HepG2 (cell line): Measurements from ENCODE around the gene RNGTT. TPM values are rescaled to one million over a fixed set of nuclear protein-coding genes. Genes with fewer than 3 reads are reported as not detected.
A peak's percentile ranks its signal among the peaks of the same experiment; 100 is the strongest.

ENCODE experiments used
- ATAC-seq: fragments of 200-7000 bp; cut with Tn5 transposase; 3 replicates; pipeline ENCODE4 v1.9.1; 2020; ENCODE audit warnings: mild to moderate bottlenecking, moderate library complexity
- BruUV-seq: library from RNA; stranded (reverse); fragments of 400-500 nt; replicated peaks from 2 replicates; lab custom pipeline; 2021; lab: Mats Ljungman, UMichigan
- CTCF ChIA-PET: fragments of 300-600 bp; formaldehyde crosslinking; extraction: SDS; loops from one replicate; lab custom pipeline; 2021; ENCODE audit warnings: low total read pairs, inconsistent platforms, low intra/inter-chr PET ratio; lab: Yijun Ruan, JAX
- POLR2A ChIA-PET: fragments of 350-600 bp; sonication (Branson Sonifier 250); formaldehyde crosslinking; loops from one replicate; lab custom pipeline; 2020; ENCODE audit warnings: antibody characterized with exemption, inconsistent platforms; lab: Yijun Ruan, JAX
- DNase-seq: peaks from one replicate; pipeline ENCODE4 v3.0.0-alpha.2; 2015; ENCODE audit warnings: low spot score
- FAIRE-seq: peaks from 3 replicates; lab custom pipeline; 2011; peaks lifted over from hg19 to GRCh38; lab: Jason Lieb, UNC
- H2AFZ ChIP-seq: one replicate; pipeline ENCODE4 v1.6.1; 2011; ENCODE audit warnings: low read length, inconsistent platforms
- H3K27ac ChIP-seq: fragments of 300-600 bp; 3 replicates; pipeline ENCODE4 v1.8.0; 2011; ENCODE audit warnings: mixed run types, mild to moderate bottlenecking, mixed read lengths, low read length, inconsistent platforms; ENCODE audit not compliant: insufficient read depth; ENCODE audit errors: extremely low read length
- H3K27me3 ChIP-seq, 2 experiments: fragments of 200-600 bp in 1 of 2; 2 replicates in 1 of 2; 3 replicates in 1 of 2; pipeline versions ENCODE4 v1.6.0 to v1.8.0; 2011; ENCODE audit warnings: low read length in 2 of 2, mild to moderate bottlenecking in 2 of 2, moderate library complexity in 2 of 2, inconsistent platforms in 1 of 2; ENCODE audit not compliant: insufficient read depth in 2 of 2, control insufficient read depth in 1 of 2
- H3K36me3 ChIP-seq, 2 experiments: fragments of 200-600 bp in 1 of 2; replicated peaks in 1 of 2; 2 replicates in 1 of 2; 3 replicates in 1 of 2; pipeline versions ENCODE4 v1.5.1 to v1.8.0; 2011; ENCODE audit warnings: low read length in 2 of 2, inconsistent platforms in 1 of 2; ENCODE audit not compliant: insufficient read depth in 2 of 2, control insufficient read depth in 1 of 2
- H3K4me1 ChIP-seq: 2 replicates; pipeline ENCODE4 v1.5.1; 2012; ENCODE audit warnings: low read length, inconsistent platforms; ENCODE audit not compliant: insufficient read depth
- H3K4me2 ChIP-seq: 2 replicates; pipeline ENCODE4 v1.6.0; 2011; ENCODE audit warnings: low read depth, low read length, inconsistent platforms
- H3K4me3 ChIP-seq, 3 experiments: fragments of 200-600 bp in 1 of 3; sonication (generic), shearing (Covaris generic) in 1 of 3; replicated peaks in 1 of 3; 2 replicates each; pipeline ENCODE4 v1.5.1; 2011 to 2016; ENCODE audit warnings: low read length in 3 of 3, inconsistent platforms in 2 of 3, low read depth in 2 of 3, mild to moderate bottlenecking in 2 of 3, control low read depth in 1 of 3, mixed read lengths in 1 of 3; ENCODE audit not compliant: insufficient read depth in 1 of 3
- H3K79me2 ChIP-seq: one replicate; pipeline ENCODE4 v1.6.1; 2011; ENCODE audit warnings: low read length, inconsistent platforms; ENCODE audit not compliant: insufficient read depth
- H3K9ac ChIP-seq: 2 replicates; pipeline ENCODE4 v1.6.0; 2011; ENCODE audit warnings: mild to moderate bottlenecking, low read depth, low read length, inconsistent platforms; ENCODE audit not compliant: insufficient read depth
- H3K9me3 ChIP-seq: 2 replicates; pipeline ENCODE4 v1.5.1; 2012; ENCODE audit warnings: mild to moderate bottlenecking, low read length
- H4K20me1 ChIP-seq: 2 replicates; pipeline ENCODE4 v1.6.0; 2011; ENCODE audit warnings: inconsistent platforms, mild to moderate bottlenecking, low read length, moderate library complexity; ENCODE audit not compliant: insufficient read depth
- ATF7 ChIP-seq, 2 experiments: fragments of 450-650 bp in 1 of 2; sonication (generic) in 1 of 2; formaldehyde crosslinking in 1 of 2; IDR thresholded peaks; 2 replicates each; pipeline versions ENCODE4 v1.4.0 to v1.6.1; 2016 to 2020; ENCODE audit warnings: antibody characterized with exemption in 1 of 2, mild to moderate bottlenecking in 1 of 2, missing genetic modification reagents in 1 of 2
- MAFF ChIP-seq: IDR thresholded peaks from 2 replicates; pipeline ENCODE4 v1.6.1; 2011; ENCODE audit warnings: low read depth, low read length, improper control_type of control experiment
- MAFK ChIP-seq, 2 experiments: IDR thresholded peaks in 1 of 2; conservative IDR thresholded peaks in 1 of 2; 2 replicates each; pipeline ENCODE4 v1.6.1; 2011; ENCODE audit warnings: improper control_type of control experiment in 2 of 2, low read length in 2 of 2
- MIER2 ChIP-seq: IDR thresholded peaks from 2 replicates; pipeline ENCODE4 v1.6.1; 2016; ENCODE audit warnings: missing biosample characterization, missing genetic modification reagents
- MIXL1 ChIP-seq: IDR thresholded peaks from 2 replicates; pipeline ENCODE4 v1.6.1; 2016
- MYNN ChIP-seq: sonication (generic); formaldehyde crosslinking; IDR thresholded peaks from 2 replicates; pipeline ENCODE4 v1.4.0; 2020; ENCODE audit warnings: mild to moderate bottlenecking, low read depth, missing genetic modification reagents
- NFAT5 ChIP-seq: sonication (generic); formaldehyde crosslinking; IDR thresholded peaks from 2 replicates; pipeline ENCODE4 v1.4.0; 2020; ENCODE audit warnings: missing genetic modification reagents
- ZNF382 ChIP-seq: sonication (generic); formaldehyde crosslinking; IDR thresholded peaks from 2 replicates; pipeline ENCODE4 v1.5.0; 2020; ENCODE audit warnings: missing genetic modification reagents, mild to moderate bottlenecking, borderline replicate concordance
- WGBS: methylation state at CpG from one replicate; pipeline ENCODE4 v1.1.6; 2017; ENCODE audit warnings: low lambda C conversion rate; 5-methylcytosine and 5-hydroxymethylcytosine counted together
- in situ Hi-C: cut with HindIII; loops from 2 replicates; pipeline ENCODE4 v1.10.0; 2017; ENCODE audit warnings: low pct_unique_long_range_greater_than_20kb; ENCODE audit not compliant: extremely low pct_ligation_motif_present
- intact Hi-C: fragments of 100-400 bp; cut with micrococcal nuclease; formaldehyde crosslinking; loops from one replicate; pipeline ENCODE4 v1.10.0; 2022; ENCODE audit not compliant: unreplicated experiment
- polyA plus RNA-seq, 8 experiments: library from polyadenylated mRNA; depleted of rRNA in 3 of 8; stranded (reverse) in 7 of 8; unstranded in 1 of 8; fragments of >200 nt; fragmentation: Illumina TruSeq in 4 of 8; extraction: Trizol in 4 of 8; gene quantifications; 2 replicates each; pipeline versions ENCODE4 v1.2.1 to v1.2.3, GENCODE V29; 2011 to 2016; ENCODE audit warnings: low read depth in 4 of 8, missing spikeins in 1 of 8, mixed read lengths in 1 of 8; ENCODE audit not compliant: insufficient read depth in 1 of 8
- total RNA-seq, 5 experiments: library from RNA; depleted of rRNA; stranded (reverse); fragments of >200 nt; fragmentation: Illumina TruSeq; extraction: Trizol; gene quantifications; 2 replicates each; pipeline ENCODE4 v1.2.3, GENCODE V29; 2016; ENCODE audit warnings: low read depth in 1 of 5

RNGTT gene
- total and polyA plus RNA-seq, 2 of the 13 experiments (the other 11 are each of a cell fraction or from before 2014, with no cell fraction given), result 6.0 to 22.6 TPM

GRCh38 chr6:88653936-88654335 lies 309.5 kb downstream of the RNGTT start:
- FAIRE-seq (no peak), DNase-seq (no peak), ATAC-seq (no peak)
- intact Hi-C loops (no loop called here), in situ Hi-C loops (no loop called here)
- ChIA-PET POLR2A (no interaction called here), CTCF (no interaction called here)
- 95% methylated on average over 4 of the region's 4 CpGs for WGBS
- H3K27ac ChIP-seq, result no peak overlapping the region
- no peaks in the 10 kb centered on the region for H3K36me3 ChIP-seq
- no peak overlapping the region for H2AFZ ChIP-seq
- no peaks in the 10 kb centered on the region for H3K79me2 ChIP-seq
- H3K9ac ChIP-seq, result no peak overlapping the region
- H3K27me3 ChIP-seq, result no peaks in the 10 kb centered on the region
- H3K4me1 ChIP-seq, result no peaks in the 10 kb centered on the region
- H3K4me2 ChIP-seq, result no peak overlapping the region
- H3K9me3 ChIP-seq, result no peaks in the 10 kb centered on the region
- no peak overlapping the region for H3K4me3 ChIP-seq
- BruUV-seq, result no TSS peak
- no peaks in the 10 kb centered on the region for H4K20me1 ChIP-seq
- TF ChIP-seq MIER2 (CRISPR knock-in tag) (no peak), MAFF (peak; percentile 78), MAFK (conservative IDR thresholded peaks at IDR 0.05 in 1 of 2, IDR thresholded peaks at IDR 0.05 in 1 of 2; ENCODE audit: low read length in 2 of 2) (peak; percentile 73 to 87)

GRCh38 chr6:88651400-88651799 lies 312.0 kb downstream of the RNGTT start:
- intact Hi-C loops (no loop called here), in situ Hi-C loops (no loop called here)
- FAIRE-seq (no peak), ATAC-seq (no peak), DNase-seq (no peak)
- Histone ChIP-seq H3K4me2 (no peak overlapping the region), H3K9me3 (no peaks in the 10 kb centered on the region), H3K36me3 (no peaks in the 10 kb centered on the region), H4K20me1 (no peaks in the 10 kb centered on the region), H3K4me1 (no peaks in the 10 kb centered on the region), H3K79me2 (no peaks in the 10 kb centered on the region), H2AFZ (no peak overlapping the region), H3K4me3 (no peak overlapping the region), H3K27me3 (no peaks in the 10 kb centered on the region), H3K9ac (no peak overlapping the region), H3K27ac (no peak overlapping the region)
- TF ChIP-seq MAFK (conservative IDR thresholded peaks at IDR 0.05 in 1 of 2, IDR thresholded peaks at IDR 0.05 in 1 of 2; ENCODE audit: low read length in 2 of 2) (peak in 1 of 2 experiments; percentile 79; a peak in 2 of 4 replicates), ZNF382 (CRISPR knock-in tag) (no peak), MIXL1 (CRISPR knock-in tag) (no peak), ATF7 (IDR thresholded peaks at IDR 0.05) (no peak), ATF7 (CRISPR knock-in tag; IDR thresholded peaks at IDR 0.05) (no peak), NFAT5 (no peak), MYNN (no peak)
- no TSS peak for BruUV-seq
- ChIA-PET POLR2A (no interaction called here), CTCF (no interaction called here)
